NCI-H446 (cell line): ENCODE measurements around the gene KRT6B.
"Not testable (repeated sequence)": the region's sequence is repeated elsewhere in the genome, so short reads cannot be mapped to it uniquely, and the experiment has no call there.

Source experiments
- DNase-seq, 2 experiments: peaks; one replicate each; lab custom pipeline; 2025; lab: John Stamatoyannopoulos, UW

The KRT6B gene

DNA sequence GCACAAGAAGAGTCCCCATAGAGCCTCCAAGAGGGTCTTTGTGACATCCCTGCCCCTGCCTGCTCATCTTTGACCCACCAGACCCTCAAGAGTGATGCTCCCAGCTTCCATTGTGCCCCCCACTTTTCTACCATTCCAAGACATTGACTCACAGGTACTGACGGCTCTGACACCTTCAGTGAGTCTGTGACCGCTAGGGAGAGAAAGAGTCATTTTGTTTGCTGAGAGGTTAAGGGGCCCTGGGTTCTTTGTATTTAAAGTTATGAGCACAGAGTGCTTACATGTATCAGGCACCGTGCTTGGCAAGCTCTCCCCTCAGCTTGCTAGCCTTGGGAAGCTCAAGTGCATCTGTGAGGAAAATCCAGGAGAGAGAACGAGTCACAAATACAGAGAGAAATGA is 38.7 kb downstream of the KRT6B start:
- no peak for DNase-seq

DNA sequence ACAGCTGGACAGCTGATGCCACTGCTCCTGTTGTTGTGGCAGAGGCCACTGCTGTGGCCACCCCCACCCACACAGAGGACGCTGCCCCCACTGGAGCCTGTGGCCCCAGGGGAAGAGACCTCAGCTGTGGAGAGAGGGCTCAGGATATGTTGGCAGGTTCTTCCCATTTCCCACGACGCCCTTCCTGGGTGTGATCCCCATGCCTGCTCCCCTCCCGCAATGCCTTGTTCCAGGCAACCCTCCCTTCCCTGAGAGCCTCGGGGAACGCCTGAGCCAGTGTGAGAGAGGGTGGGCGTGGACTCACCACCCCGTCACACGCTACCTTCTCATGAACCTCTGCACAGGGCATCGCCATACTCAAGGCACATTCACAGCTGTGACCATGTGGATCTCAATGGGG is 40.1 kb downstream of the KRT6B start:
- DNase-seq = no peak

DNA sequence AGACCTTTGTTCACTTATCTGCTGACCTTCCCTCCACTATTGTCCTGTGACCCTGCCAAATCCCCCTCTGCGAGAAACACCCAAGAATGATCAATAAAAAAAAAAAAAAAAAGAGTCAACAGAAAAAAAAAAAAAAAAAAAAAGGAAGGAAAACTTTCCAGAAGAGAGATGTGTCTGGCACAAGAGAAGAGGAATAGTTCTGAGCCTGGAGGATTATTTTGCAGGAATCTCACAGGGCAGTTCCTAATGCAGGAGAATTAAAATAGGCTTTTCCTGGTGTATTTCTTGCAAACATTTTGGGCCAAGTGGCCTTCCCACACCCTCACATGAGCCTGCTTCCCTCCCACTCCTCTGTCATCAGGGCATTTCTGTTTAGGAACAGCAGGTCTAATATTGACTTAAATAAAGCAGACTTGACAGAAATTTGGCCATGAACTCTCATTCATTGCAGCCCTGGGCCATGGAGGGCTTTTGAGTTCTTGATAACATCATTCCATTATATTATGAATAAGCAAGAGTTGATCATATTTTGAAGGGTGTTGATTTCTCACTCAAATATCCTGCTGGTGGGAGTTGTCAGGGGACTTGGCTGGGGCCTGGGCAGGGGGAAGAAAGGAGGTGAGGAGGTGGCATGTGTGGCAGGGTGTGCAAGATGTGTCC is 41.2 kb downstream of the KRT6B start:
- not testable (repeated sequence) for DNase-seq

- no peak for DNase-seq
Observed at GRCh38 chr12:52407918-52408317, 44.0 kb downstream of the KRT6B start.

DNA sequence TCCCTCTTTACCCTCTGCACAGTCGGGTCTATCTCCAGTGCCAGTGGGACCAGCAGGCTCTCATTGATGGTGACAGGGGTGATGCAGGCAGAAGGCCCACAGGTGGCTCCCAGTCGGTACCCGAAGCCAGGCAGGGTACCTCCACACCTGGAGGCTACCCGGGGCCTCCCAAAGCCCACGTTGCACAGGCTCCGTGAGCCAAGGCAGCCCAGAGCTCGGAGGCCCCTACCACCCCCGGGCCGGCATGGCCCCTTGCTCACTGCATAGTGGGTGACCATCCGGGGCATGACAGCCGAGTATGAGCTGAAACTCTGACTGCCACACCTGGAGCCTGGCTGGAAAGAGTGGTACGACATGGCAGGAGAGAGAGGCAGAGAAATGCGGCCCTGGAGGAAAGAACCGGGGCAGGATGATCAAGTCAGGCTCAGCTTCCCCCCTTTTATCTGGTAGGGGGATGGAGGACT is 46.0 kb downstream of the KRT6B start, which contains the start of gene KRT82:
TSS of gene KRT82 (minus strand) at position 414 of the 464 bp plus-strand sequence. CDS start at position 356, 58 bp downstream.
- DNase-seq = no peak

GRCh38 chr12:52404951-52405350 is 47.0 kb downstream of the KRT6B start:
- DNase-seq = no peak

DNA sequence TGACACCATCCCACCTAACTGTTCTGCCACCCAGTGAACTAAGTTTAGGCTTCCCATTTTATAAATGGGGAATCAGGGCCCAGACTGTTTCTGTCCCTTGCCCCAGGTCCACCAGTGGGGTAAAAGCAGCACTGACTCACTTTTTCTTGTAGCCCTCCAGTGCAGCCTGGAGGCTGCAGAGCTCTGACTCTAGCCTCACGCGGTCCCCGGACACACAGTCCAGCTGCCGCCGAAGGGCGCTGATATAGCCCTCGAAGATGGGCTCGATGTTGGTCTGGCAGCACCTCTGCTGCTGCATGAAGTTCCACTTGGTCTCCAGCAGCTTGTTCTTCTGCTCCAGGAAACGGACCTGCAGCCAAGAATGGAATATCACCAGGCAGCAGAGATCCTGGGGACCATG is 48.4 kb downstream of the KRT6B start:
- no peak for DNase-seq

DNA sequence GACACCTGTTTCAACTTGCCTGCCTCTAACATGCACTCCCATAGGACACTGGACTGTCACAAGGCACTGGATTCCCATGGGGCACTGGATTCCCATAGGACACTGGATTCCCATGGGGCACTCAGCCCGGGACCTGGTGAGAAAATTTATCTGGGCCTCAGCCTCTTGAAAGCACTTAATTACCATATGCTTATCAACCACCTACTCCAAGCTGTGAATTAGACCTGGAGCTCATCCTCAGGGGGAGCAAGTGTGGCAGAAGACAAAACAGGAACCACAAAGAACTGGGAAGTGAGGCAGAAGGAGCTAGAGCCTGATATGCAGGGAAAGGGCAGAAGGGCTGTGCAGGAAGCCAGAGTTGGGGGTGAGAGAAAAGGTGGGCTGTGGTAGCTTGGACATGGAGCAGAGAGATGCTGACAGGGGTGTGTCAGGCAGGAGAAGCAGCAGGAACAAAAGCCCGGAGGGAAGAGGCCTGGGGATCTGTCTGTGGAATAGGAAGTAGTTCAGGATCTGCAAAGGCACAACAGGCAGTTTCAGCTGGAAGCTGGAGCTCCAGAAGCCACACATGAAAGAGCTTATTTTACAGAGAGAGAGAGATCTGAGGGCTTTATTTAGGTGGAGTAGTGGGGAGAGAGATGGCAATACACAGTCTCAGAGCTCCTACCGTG is 48.9 kb downstream of the KRT6B start:
- DNase-seq = no peak

DNA sequence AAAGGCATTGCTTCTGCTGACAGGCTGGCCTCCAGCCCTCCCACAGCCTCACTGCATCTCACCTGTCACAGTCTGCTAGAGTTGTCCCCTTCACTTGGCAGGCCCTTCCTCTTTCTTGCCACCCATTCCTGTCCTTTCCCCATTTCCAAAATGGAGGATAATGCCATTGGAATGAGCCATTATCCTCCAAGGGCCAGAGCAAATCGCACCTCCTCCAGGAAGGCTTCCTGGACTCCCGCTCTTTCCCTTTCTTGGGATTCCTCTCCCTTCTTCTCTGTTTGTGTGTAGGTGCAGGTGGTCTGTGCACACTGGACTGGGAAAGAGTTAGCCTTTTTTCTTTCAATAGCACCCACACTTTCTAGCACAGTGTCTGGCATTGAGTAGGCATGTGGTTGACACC is 49.6 kb downstream of the KRT6B start:
- DNase-seq = no peak

GRCh38 chr12:52401926-52402325 is 50.0 kb downstream of the KRT6B start:
- no peak for DNase-seq

DNA sequence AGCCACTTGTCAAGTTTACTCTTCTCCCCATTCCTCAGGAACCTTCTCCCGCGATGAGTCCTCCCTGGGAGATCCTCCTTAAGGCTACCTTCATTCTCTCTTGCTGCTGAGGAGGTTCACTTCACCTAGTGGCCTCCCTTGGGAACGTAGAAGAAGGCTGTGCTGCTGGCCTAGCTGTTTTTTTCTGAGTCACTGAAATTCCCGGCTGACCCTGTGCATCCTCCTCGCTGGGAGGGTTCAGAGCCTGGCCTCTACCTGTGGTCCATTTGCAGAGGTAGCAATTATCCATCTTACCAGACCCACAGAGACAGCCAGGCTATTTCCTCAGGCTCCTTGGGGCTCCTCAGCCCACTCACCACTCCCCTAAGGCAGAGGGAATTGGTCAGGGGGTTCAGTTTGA is 50.4 kb downstream of the KRT6B start:
- no peak for DNase-seq

DNA sequence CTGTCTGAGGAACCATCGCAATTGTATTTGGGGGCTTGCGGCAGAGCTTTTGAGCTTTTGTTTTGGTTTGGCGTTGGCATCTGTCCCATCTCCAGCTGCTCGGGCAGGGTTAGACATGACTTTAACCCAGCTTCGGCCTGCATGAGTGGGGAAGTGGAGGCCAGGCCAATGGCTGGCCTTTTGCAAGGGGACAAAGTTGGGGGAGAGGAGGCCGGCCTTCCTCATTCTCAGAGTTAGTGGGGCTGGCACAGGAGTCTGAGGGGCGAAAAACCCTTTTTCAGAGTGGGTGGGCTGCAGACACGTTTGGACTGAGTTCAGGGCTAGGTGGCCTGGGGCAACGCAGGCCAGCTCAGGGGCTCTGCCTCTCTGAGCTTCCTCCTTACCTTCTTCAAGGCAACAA is 51.0 kb downstream of the KRT6B start:
- no peak for DNase-seq

DNA sequence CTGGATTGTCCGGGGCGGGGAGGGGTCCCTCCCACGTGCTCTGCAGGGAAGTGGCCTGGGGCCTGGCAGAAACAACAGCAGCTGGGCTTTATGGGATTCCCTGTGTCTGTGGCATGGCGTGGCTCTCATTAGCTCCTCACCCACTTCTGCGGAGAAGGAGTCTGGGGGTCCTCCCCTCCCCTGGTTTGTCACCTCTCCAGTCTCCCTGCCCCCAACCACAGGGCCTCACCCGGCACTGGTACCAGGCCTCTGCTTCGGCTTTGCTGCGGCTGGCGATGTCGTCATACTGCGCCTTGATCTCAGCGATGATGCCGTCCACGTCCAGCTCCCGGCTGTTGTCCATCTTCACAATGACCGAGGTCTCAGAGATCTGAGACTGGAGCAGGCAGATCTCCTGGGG is 52.2 kb downstream of the KRT6B start:
- DNase-seq = no peak

- DNase-seq = no peak
Observed at GRCh38 chr12:52398176-52398575, 53.8 kb downstream of the KRT6B start.

GRCh38 chr12:52396656-52397055 is 55.3 kb downstream of the KRT6B start:
- DNase-seq = no peak
